GM12878 (cell line): Measurements from ENCODE around the gene MT1B.

Source experiments
- EZH2 ChIP-seq: IDR thresholded peaks from 2 replicates; pipeline ENCODE4 v1.6.1; 2012; ENCODE audit warnings: low read depth, mild to moderate bottlenecking, control low read depth, inconsistent platforms, low read length, borderline replicate concordance; ENCODE audit not compliant: control insufficient read depth
- JUNB ChIP-seq: IDR thresholded peaks from 2 replicates; pipeline ENCODE4 v1.6.1; 2016; ENCODE audit warnings: antibody characterized with exemption, mild to moderate bottlenecking
- MAX ChIP-seq: IDR thresholded peaks from 2 replicates; pipeline ENCODE4 v1.6.1; 2012; ENCODE audit warnings: low read depth, low read length, improper control_type of control experiment
- MXI1 ChIP-seq: fragments of 150-350 bp; IDR thresholded peaks from 2 replicates; pipeline ENCODE4 v1.6.1; 2011; ENCODE audit warnings: low read depth, mild to moderate bottlenecking, inconsistent platforms, low read length, improper control_type of control experiment
- SMC3 ChIP-seq: IDR thresholded peaks from 2 replicates; pipeline ENCODE4 v1.6.1; 2011; ENCODE audit warnings: low read length, improper control_type of control experiment, borderline replicate concordance
- ZZZ3 ChIP-seq: IDR thresholded peaks from 2 replicates; pipeline ENCODE4 v1.6.1; 2011; ENCODE audit warnings: low read depth; ENCODE audit not compliant: control insufficient read depth, insufficient read length
- TF ChIP-seq, protein P1 (sequence below): fragments of 450-650 bp; IDR thresholded peaks from 2 replicates; pipeline ENCODE4 v1.6.1; 2017; ENCODE audit warnings: mild to moderate bottlenecking
- TF ChIP-seq, protein P2 (sequence below): fragments of 450-650 bp; IDR thresholded peaks from 2 replicates; pipeline ENCODE4 v1.6.1; 2017; ENCODE audit warnings: mild to moderate bottlenecking, moderate library complexity
- TF ChIP-seq, protein P3 (sequence below): fragments of 450-650 bp; IDR thresholded peaks from 2 replicates; pipeline ENCODE4 v1.6.1; 2017; ENCODE audit warnings: borderline replicate concordance

GRCh38 chr16:56697456-56698155 lies 45.9 kb downstream of the MT1B start:
- TF ChIP-seq, protein P1, sequence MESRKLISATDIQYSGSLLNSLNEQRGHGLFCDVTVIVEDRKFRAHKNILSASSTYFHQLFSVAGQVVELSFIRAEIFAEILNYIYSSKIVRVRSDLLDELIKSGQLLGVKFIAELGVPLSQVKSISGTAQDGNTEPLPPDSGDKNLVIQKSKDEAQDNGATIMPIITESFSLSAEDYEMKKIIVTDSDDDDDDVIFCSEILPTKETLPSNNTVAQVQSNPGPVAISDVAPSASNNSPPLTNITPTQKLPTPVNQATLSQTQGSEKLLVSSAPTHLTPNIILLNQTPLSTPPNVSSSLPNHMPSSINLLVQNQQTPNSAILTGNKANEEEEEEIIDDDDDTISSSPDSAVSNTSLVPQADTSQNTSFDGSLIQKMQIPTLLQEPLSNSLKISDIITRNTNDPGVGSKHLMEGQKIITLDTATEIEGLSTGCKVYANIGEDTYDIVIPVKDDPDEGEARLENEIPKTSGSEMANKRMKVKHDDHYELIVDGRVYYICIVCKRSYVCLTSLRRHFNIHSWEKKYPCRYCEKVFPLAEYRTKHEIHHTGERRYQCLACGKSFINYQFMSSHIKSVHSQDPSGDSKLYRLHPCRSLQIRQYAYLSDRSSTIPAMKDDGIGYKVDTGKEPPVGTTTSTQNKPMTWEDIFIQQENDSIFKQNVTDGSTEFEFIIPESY, result no peak
- TF ChIP-seq, protein P2, sequence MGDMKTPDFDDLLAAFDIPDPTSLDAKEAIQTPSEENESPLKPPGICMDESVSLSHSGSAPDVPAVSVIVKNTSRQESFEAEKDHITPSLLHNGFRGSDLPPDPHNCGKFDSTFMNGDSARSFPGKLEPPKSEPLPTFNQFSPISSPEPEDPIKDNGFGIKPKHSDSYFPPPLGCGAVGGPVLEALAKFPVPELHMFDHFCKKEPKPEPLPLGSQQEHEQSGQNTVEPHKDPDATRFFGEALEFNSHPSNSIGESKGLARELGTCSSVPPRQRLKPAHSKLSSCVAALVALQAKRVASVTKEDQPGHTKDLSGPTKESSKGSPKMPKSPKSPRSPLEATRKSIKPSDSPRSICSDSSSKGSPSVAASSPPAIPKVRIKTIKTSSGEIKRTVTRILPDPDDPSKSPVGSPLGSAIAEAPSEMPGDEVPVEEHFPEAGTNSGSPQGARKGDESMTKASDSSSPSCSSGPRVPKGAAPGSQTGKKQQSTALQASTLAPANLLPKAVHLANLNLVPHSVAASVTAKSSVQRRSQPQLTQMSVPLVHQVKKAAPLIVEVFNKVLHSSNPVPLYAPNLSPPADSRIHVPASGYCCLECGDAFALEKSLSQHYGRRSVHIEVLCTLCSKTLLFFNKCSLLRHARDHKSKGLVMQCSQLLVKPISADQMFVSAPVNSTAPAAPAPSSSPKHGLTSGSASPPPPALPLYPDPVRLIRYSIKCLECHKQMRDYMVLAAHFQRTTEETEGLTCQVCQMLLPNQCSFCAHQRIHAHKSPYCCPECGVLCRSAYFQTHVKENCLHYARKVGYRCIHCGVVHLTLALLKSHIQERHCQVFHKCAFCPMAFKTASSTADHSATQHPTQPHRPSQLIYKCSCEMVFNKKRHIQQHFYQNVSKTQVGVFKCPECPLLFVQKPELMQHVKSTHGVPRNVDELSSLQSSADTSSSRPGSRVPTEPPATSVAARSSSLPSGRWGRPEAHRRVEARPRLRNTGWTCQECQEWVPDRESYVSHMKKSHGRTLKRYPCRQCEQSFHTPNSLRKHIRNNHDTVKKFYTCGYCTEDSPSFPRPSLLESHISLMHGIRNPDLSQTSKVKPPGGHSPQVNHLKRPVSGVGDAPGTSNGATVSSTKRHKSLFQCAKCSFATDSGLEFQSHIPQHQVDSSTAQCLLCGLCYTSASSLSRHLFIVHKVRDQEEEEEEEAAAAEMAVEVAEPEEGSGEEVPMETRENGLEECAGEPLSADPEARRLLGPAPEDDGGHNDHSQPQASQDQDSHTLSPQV, result no peak
- no peak for TF ChIP-seq JUNB
- TF ChIP-seq, protein P3, sequence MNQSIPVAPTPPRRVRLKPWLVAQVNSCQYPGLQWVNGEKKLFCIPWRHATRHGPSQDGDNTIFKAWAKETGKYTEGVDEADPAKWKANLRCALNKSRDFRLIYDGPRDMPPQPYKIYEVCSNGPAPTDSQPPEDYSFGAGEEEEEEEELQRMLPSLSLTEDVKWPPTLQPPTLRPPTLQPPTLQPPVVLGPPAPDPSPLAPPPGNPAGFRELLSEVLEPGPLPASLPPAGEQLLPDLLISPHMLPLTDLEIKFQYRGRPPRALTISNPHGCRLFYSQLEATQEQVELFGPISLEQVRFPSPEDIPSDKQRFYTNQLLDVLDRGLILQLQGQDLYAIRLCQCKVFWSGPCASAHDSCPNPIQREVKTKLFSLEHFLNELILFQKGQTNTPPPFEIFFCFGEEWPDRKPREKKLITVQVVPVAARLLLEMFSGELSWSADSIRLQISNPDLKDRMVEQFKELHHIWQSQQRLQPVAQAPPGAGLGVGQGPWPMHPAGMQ, result no peak
- no peak for TF ChIP-seq MAX
- no peak for TF ChIP-seq MXI1
- TF ChIP-seq SMC3, result no peak
- no peak for TF ChIP-seq EZH2
- no peak for TF ChIP-seq ZZZ3
